ENCODE results near the gene PRDM10.

DNA sequence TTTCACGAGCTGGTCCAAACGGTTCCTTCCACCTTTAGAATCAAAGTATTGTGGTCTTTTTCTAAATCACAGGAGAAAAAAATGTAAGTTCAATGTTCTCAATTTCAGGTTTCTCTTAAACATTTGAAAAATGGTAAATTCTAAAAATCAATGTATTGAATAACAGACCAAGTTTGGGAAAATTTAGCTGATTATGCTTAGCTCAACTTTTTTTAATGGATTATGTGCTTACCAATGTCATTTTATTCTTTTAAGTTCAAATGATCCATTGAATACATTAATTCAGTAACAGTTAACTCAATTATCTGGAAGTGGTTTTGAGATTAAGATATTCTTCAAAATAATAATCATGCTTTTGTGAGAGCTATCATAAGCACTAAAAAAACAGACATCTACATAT, 5.1 kb downstream of the PRDM10 start:
- no peak for TF ChIP-seq EZH2 (IDR thresholded peaks at IDR 0.05; ENCODE audit: borderline replicate concordance, low read length)
- TF ChIP-seq, protein P1, sequence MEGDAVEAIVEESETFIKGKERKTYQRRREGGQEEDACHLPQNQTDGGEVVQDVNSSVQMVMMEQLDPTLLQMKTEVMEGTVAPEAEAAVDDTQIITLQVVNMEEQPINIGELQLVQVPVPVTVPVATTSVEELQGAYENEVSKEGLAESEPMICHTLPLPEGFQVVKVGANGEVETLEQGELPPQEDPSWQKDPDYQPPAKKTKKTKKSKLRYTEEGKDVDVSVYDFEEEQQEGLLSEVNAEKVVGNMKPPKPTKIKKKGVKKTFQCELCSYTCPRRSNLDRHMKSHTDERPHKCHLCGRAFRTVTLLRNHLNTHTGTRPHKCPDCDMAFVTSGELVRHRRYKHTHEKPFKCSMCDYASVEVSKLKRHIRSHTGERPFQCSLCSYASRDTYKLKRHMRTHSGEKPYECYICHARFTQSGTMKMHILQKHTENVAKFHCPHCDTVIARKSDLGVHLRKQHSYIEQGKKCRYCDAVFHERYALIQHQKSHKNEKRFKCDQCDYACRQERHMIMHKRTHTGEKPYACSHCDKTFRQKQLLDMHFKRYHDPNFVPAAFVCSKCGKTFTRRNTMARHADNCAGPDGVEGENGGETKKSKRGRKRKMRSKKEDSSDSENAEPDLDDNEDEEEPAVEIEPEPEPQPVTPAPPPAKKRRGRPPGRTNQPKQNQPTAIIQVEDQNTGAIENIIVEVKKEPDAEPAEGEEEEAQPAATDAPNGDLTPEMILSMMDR (IDR thresholded peaks at IDR 0.05; ENCODE audit: low read length): no peak

Measured in OCI-LY1 (cell line).